T-helper 22 cell (primary cell): ENCODE results near the gene PPP2R2C.

ENCODE experiments used
- DNase-seq: peaks from one replicate; pipeline ENCODE4 v3.0.0-alpha.2; 2020; ENCODE audit warnings: low read depth

PPP2R2C gene

GRCh38 chr4:6366581-6366980 lies 105.8 kb downstream of the PPP2R2C start:
- no peak for DNase-seq

GRCh38 chr4:6365545-6366086 lies 106.8 kb downstream of the PPP2R2C start:
- DNase-seq = no peak

GRCh38 chr4:6364581-6364980 lies 107.8 kb downstream of the PPP2R2C start:
- DNase-seq = no peak

GRCh38 chr4:6364146-6364545 lies 108.3 kb downstream of the PPP2R2C start:
- no peak for DNase-seq

GRCh38 chr4:6362896-6363295 lies 109.5 kb downstream of the PPP2R2C start:
- DNase-seq = no peak

- DNase-seq = no peak
Measured at GRCh38 chr4:6362243-6362885, 110.0 kb downstream of the PPP2R2C start.

- no peak for DNase-seq
Measured at GRCh38 chr4:6361076-6361784, 111.2 kb downstream of the PPP2R2C start.

GRCh38 chr4:6360385-6360784 lies 112.0 kb downstream of the PPP2R2C start:
- DNase-seq = no peak

GRCh38 chr4:6359536-6360308 lies 112.7 kb downstream of the PPP2R2C start:
- no peak for DNase-seq

GRCh38 chr4:6357476-6357875 lies 114.9 kb downstream of the PPP2R2C start:
- no peak for DNase-seq

GRCh38 chr4:6356076-6356560 lies 116.3 kb downstream of the PPP2R2C start:
- DNase-seq = no peak

GRCh38 chr4:6355052-6355451 lies 117.4 kb downstream of the PPP2R2C start:
- DNase-seq = no peak

GRCh38 chr4:6354626-6355025 lies 117.8 kb downstream of the PPP2R2C start:
- no peak for DNase-seq

GRCh38 chr4:6354119-6354518 lies 118.3 kb downstream of the PPP2R2C start:
- no peak for DNase-seq

GRCh38 chr4:6352031-6352692 lies 120.3 kb downstream of the PPP2R2C start:
- no peak for DNase-seq

GRCh38 chr4:6351246-6352000 lies 121.0 kb downstream of the PPP2R2C start:
- DNase-seq = no peak

- DNase-seq = no peak
Measured at GRCh38 chr4:6350646-6351045, 121.8 kb downstream of the PPP2R2C start.

- no peak for DNase-seq
Measured at GRCh38 chr4:6349896-6350603, 122.4 kb downstream of the PPP2R2C start.

- no peak for DNase-seq
Measured at GRCh38 chr4:6348408-6348807, 124.0 kb downstream of the PPP2R2C start.

- no peak for DNase-seq
Measured at GRCh38 chr4:6347511-6348045, 124.8 kb downstream of the PPP2R2C start.
